ENCODE data around the gene ADAMTS3. TPM values are rescaled to one million over a fixed set of nuclear protein-coding genes. Genes with fewer than 3 reads are reported as not detected.
"Not testable (repeated sequence)": the region's sequence is repeated elsewhere in the genome, so short reads cannot be mapped to it uniquely, and the experiment has no call there.

Gene ADAMTS3
- total RNA-seq, 4 donors from 2014 or later = 3.8 to 5.3 (median 4.5) TPM

DNA sequence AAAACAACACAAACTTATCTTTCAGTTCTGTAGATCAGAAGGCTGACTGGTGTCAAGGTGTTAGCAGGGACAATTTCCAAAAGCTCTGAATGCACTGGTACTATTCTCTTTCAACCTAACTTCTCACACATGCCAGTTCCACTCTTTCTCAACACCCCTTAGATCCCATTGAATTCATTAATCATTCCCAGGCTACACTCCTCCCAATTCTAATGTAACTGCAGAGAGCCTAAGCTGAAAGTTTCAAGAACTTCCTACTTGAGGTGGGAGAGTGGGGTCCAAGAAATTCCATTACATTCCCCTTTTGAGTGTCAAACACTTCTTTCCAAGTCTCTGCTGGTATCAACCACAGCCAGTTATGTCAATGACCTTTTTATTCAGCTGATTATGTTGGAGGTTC, 142.0 kb downstream of the ADAMTS3 start:
- DNase-seq = no peak
- intact Hi-C loops (cut with DNase I) = no loop called here
- Histone ChIP-seq H3K36me3 (no peaks in the 10 kb centered on the region), H3K4me3 (replicated peaks in 1 of 3) (no peak overlapping the region), H3K9me3 (no peaks in the 10 kb centered on the region), H3K4me1 (no peaks in the 10 kb centered on the region), H3K27me3 (no peaks in the 10 kb centered on the region), H3K27ac (no peak overlapping the region)
- no peak for TF ChIP-seq POLR2A (IDR thresholded peaks at IDR 0.05)
- TF ChIP-seq, protein P1, sequence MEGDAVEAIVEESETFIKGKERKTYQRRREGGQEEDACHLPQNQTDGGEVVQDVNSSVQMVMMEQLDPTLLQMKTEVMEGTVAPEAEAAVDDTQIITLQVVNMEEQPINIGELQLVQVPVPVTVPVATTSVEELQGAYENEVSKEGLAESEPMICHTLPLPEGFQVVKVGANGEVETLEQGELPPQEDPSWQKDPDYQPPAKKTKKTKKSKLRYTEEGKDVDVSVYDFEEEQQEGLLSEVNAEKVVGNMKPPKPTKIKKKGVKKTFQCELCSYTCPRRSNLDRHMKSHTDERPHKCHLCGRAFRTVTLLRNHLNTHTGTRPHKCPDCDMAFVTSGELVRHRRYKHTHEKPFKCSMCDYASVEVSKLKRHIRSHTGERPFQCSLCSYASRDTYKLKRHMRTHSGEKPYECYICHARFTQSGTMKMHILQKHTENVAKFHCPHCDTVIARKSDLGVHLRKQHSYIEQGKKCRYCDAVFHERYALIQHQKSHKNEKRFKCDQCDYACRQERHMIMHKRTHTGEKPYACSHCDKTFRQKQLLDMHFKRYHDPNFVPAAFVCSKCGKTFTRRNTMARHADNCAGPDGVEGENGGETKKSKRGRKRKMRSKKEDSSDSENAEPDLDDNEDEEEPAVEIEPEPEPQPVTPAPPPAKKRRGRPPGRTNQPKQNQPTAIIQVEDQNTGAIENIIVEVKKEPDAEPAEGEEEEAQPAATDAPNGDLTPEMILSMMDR (IDR thresholded peaks at IDR 0.05) = no peak

DNA sequence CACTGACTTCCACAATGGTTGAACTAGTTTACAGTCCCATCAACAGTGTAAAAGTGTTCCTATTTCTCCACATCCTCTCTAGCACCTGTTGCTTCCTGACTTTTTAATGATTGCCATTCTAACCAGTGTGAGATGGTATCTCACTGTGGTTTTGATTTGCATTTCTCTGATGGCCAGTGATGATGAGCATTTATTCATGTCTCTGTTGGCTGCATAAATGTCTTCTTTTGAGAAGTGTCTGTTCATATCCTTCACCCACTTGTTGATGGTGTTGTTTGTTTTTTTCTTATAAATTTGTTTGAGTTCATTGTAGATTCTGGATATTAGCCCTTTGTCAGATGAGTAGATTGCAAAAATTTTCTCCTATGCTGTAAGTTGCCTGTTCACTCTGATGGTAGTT, 143.1 kb downstream of the ADAMTS3 start:
- DNase-seq; H3K4me3 ChIP-seq (replicated peaks in 1 of 3); H3K36me3 ChIP-seq; H3K4me1 ChIP-seq; H3K9me3 ChIP-seq; intact Hi-C loops (cut with DNase I); H3K27ac ChIP-seq; H3K27me3 ChIP-seq: not testable (repeated sequence)

DNA sequence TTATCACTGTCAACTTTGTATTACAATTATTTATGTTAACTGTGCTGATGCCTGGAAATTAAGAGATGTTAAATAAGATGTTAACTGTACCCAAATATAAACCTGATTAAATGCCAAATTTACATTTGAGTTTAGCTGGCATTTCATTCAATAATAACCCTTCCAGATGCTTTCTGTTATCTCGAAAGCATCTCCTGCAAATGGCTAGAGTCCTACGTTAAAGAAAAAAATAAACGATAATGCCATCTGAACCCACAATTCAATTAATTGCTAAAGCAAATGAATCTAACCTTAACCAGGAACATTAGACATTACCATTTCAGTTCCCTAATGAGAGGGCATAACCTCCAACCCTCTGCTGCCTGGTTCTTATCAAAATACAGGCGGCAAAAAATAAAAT, 145.0 kb downstream of the ADAMTS3 start:
- intact Hi-C loops (cut with DNase I) = no loop called here
- no peaks in the 10 kb centered on the region for H3K36me3 ChIP-seq
- DNase-seq = no peak
- no peaks in the 10 kb centered on the region for H3K4me1 ChIP-seq
- TF ChIP-seq, protein P1 (IDR thresholded peaks at IDR 0.05) = no peak
- no peak for TF ChIP-seq POLR2A (IDR thresholded peaks at IDR 0.05)
- no peak overlapping the region for H3K27ac ChIP-seq
- H3K9me3 ChIP-seq = no peaks in the 10 kb centered on the region
- H3K27me3 ChIP-seq = no peaks in the 10 kb centered on the region
- no peak overlapping the region for H3K4me3 ChIP-seq (replicated peaks in 1 of 3)
- 73 to 93% methylated on average over 4 of the region's 4 CpGs for WGBS, 2 donors

DNA sequence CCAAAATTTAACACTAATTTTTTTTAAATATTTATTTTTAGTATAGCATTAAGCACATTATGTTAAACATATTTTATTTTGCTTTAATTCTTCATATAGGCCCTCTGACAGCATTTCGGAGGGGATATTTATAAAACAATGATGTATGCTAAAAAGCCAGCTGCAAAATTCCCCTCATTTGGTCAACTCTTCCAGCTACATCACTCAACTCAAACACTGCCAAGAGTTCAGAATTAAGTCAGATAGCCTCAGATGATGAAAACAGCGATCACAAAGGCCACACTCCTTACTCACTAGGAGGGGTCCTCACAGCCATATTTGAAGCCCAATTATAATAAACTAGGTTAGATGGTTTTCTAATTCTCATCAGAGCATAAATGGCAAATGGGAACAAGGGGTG, 146.6 kb downstream of the ADAMTS3 start:
- no peaks in the 10 kb centered on the region for H3K9me3 ChIP-seq
- no peaks in the 10 kb centered on the region for H3K4me1 ChIP-seq
- DNase-seq = no peak
- H3K4me3 ChIP-seq (replicated peaks in 1 of 3) = no peak overlapping the region
- 95 to 98% methylated on average over 2 of the region's 2 CpGs for WGBS, 2 donors
- H3K27ac ChIP-seq = no peak overlapping the region
- no peaks in the 10 kb centered on the region for H3K27me3 ChIP-seq
- TF ChIP-seq POLR2A (IDR thresholded peaks at IDR 0.05) = no peak
- TF ChIP-seq, protein P1 (IDR thresholded peaks at IDR 0.05) = no peak
- intact Hi-C loops (cut with DNase I) = no loop called here
- no peaks in the 10 kb centered on the region for H3K36me3 ChIP-seq

DNA sequence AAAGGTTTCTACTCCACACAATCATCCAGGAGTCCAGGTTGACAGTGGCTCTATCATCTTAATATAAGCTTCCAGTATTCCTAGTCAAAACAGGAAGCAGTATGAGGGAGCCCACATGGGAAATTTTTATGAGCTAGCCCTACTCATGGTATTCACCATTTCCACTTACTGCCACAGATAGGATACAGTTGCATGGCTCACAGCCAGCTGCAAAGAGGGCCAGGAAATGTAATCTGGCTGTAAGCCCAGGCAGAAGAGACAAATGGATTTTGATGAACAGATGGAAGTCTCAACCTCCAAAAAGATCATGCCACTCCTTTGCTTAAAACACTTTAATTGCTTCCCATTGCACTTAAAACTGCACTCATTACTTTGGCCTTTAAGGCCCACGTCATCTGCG, 150.6 kb downstream of the ADAMTS3 start:
- Histone ChIP-seq H3K27ac (no peak overlapping the region), H3K9me3 (no peaks in the 10 kb centered on the region), H3K27me3 (no peaks in the 10 kb centered on the region), H3K4me3 (replicated peaks in 1 of 3) (no peak overlapping the region), H3K36me3 (no peaks in the 10 kb centered on the region), H3K4me1 (no peaks in the 10 kb centered on the region)
- 66 to 72% methylated on average over 2 of the region's 2 CpGs for WGBS, 2 donors
- intact Hi-C loops (cut with DNase I) = no loop called here
- peak; percentile 36 to 50 for DNase-seq
- TF ChIP-seq POLR2A (IDR thresholded peaks at IDR 0.05) = no peak
- TF ChIP-seq, protein P1 (IDR thresholded peaks at IDR 0.05) = no peak

DNA sequence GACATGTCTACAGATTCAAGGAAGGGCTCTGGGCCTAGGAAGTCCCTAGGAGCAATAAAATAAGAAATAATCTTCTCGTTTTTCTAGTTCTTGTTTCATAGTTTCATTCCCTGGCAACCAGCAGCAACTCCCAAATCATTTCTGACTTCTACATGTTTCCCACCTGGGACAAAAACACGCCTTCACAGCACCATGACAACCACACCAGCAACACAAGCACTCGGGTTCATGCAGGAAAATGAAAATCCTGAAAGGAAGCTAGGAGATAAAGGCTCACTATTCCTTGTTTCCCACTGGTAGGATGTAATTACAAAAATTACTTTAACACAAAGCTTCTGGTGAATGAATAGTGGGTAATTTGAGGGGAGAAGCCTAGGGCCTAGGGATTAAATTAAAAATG, 158.9 kb downstream of the ADAMTS3 start:
- Histone ChIP-seq H3K36me3 (no peaks in the 10 kb centered on the region), H3K4me1 (no peaks in the 10 kb centered on the region), H3K9me3 (no peaks in the 10 kb centered on the region), H3K27me3 (no peaks in the 10 kb centered on the region), H3K4me3 (replicated peaks in 1 of 3) (no peak overlapping the region), H3K27ac (no peak overlapping the region)
- DNase-seq = no peak
- intact Hi-C loops (cut with DNase I) = no loop called here
- 68 to 83% methylated on average over 3 of the region's 3 CpGs for WGBS, 2 donors
- TF ChIP-seq, protein P1 (IDR thresholded peaks at IDR 0.05) = no peak

Measured in thyroid gland (tissue), 4 donors.